Measurements from ENCODE around the gene KCNA10. TPM values are rescaled to one million over a fixed set of nuclear protein-coding genes. Genes with fewer than 3 reads are reported as not detected.

Gene KCNA10
- total RNA-seq, 1 experiment from 2014 or later, result not detected

DNA sequence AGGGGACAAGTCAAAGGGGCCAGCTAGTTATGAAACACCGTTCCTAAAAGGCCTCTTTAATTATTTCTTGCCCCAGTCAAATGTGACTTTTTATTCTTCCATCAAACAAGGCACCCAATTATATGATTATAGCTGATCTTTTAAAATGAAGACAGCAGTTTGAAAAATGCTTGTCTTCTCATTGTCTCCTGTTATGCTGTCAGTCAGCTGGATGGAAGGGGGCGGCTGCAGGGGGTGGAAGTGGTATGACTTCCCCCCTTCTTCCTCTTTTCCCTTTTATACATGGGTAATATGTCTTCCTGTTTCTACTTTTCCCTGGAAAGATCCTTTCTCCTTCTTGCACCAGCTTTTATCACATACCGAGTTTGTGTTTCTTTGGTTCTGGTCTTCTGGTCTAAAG, 25.8 kb upstream of the KCNA10 start:
- Histone ChIP-seq H2BK5ac (ENCODE audit: insufficient read length, low read length) (no peak overlapping the region), H3K18ac (ENCODE audit: insufficient read length, low read depth, low read length) (no peak overlapping the region), H3K9me3 (ENCODE audit: control insufficient read depth, low read depth, low read length) (no peaks in the 10 kb centered on the region), H4K20me1 (ENCODE audit: control insufficient read depth, insufficient read depth, insufficient read length) (no peaks in the 10 kb centered on the region), H4K8ac (replicated peaks; ENCODE audit: insufficient read length, low read depth, low read length) (no peak overlapping the region), H3K23me2 (ENCODE audit: insufficient read length, low read depth, low read length, poor library complexity, severe bottlenecking) (no peaks in the 10 kb centered on the region), H3K79me1 (ENCODE audit: insufficient read depth, low read depth, low read length, poor library complexity, severe bottlenecking) (no peaks in the 10 kb centered on the region), H3K27ac (ENCODE audit: insufficient read length, low read depth, low read length) (no peak overlapping the region), H3K27me3 (ENCODE audit: insufficient read depth, low read length) (no peaks in the 10 kb centered on the region), H3T11ph (ENCODE audit: low read length) (no peak overlapping the region), H3K4ac (ENCODE audit: low read depth, low read length) (no peak overlapping the region), H3K14ac (ENCODE audit: insufficient read depth, low read length) (no peak overlapping the region), H2BK20ac (ENCODE audit: low read depth, low read length, poor library complexity, severe bottlenecking) (no peak overlapping the region), H3K4me2 (ENCODE audit: insufficient read depth, insufficient read length, low read length) (no peak overlapping the region), H3K56ac (ENCODE audit: insufficient read length, low read depth, low read length) (no peak overlapping the region), H3K23ac (ENCODE audit: insufficient read length, low read depth, low read length) (no peak overlapping the region), H2BK15ac (ENCODE audit: low read depth, low read length) (no peak overlapping the region), H2AK5ac (ENCODE audit: insufficient read length, low read length) (no peak overlapping the region), H3K9ac (ENCODE audit: extremely low read depth, insufficient read length, low read length) (no peak overlapping the region), H3K79me2 (ENCODE audit: insufficient read depth, low read length) (no peaks in the 10 kb centered on the region), H4K5ac (ENCODE audit: insufficient read length, low read depth, low read length) (no peak overlapping the region), H2BK120ac (ENCODE audit: low read depth, low read length, poor library complexity, severe bottlenecking) (no peak overlapping the region), H3K4me1 (ENCODE audit: insufficient read depth, low read length) (no peaks in the 10 kb centered on the region), H2AFZ (ENCODE audit: low read length) (no peak overlapping the region), H2BK12ac (ENCODE audit: insufficient read length, low read depth, low read length) (no peak overlapping the region), H4K91ac (ENCODE audit: insufficient read length, low read depth, low read length) (no peak overlapping the region)
- H3K4me3 Mint-ChIP-seq, result no peak overlapping the region
- H3K9me3 Mint-ChIP-seq, result no peaks in the 10 kb centered on the region
- H3K27me3 Mint-ChIP-seq (ENCODE audit: low read depth), result peaks cover 58% of the 10 kb centered on the region
- no peak overlapping the region for H3K27ac Mint-ChIP-seq
- TF ChIP-seq, protein P1, sequence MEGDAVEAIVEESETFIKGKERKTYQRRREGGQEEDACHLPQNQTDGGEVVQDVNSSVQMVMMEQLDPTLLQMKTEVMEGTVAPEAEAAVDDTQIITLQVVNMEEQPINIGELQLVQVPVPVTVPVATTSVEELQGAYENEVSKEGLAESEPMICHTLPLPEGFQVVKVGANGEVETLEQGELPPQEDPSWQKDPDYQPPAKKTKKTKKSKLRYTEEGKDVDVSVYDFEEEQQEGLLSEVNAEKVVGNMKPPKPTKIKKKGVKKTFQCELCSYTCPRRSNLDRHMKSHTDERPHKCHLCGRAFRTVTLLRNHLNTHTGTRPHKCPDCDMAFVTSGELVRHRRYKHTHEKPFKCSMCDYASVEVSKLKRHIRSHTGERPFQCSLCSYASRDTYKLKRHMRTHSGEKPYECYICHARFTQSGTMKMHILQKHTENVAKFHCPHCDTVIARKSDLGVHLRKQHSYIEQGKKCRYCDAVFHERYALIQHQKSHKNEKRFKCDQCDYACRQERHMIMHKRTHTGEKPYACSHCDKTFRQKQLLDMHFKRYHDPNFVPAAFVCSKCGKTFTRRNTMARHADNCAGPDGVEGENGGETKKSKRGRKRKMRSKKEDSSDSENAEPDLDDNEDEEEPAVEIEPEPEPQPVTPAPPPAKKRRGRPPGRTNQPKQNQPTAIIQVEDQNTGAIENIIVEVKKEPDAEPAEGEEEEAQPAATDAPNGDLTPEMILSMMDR (conservative IDR thresholded peaks at IDR 0.05), result no peak
- peaks cover 2% of the 10 kb centered on the region in 2 experiments; a peak in 1 of 4 replicates for H3K4me1 Mint-ChIP-seq
- H3K36me3 Mint-ChIP-seq (ENCODE audit: insufficient read depth in 1 of 3, low read depth in 3 of 3), result no peaks in the 10 kb centered on the region
- DNase-seq, result no peak
- no CpG with 5 or more reads among the region's 3 CpGs for WGBS (ENCODE audit: extremely low coverage, insufficient read length, low lambda C conversion rate)

Data from H9 (cell line).